Measurements from ENCODE around the gene ATP8B1.
A peak's percentile ranks its signal among the peaks of the same experiment; 100 is the strongest.

ATP8B1 gene

GRCh38 chr18:57792631-57793301 is 10.3 kb downstream of the ATP8B1 start:
- no peak for TF ChIP-seq ZNF274 (IDR thresholded peaks at IDR 0.05; ENCODE audit: low read depth, low read length)
- no peak overlapping the region for H3K4me3 ChIP-seq (ENCODE audit: low read length)

- no peak for TF ChIP-seq ZNF274 (IDR thresholded peaks at IDR 0.05; ENCODE audit: low read depth, low read length)
- H3K4me3 ChIP-seq (ENCODE audit: low read length) = no peak overlapping the region
These were observed 11.2 kb downstream of the ATP8B1 start for GRCh38 chr18:57791911-57792310.

GRCh38 chr18:57791192-57791591 is 11.9 kb downstream of the ATP8B1 start:
- TF ChIP-seq ZNF274 (IDR thresholded peaks at IDR 0.05; ENCODE audit: low read depth, low read length) = no peak
- no peak overlapping the region for H3K4me3 ChIP-seq (ENCODE audit: low read length)

- TF ChIP-seq ZNF274 (IDR thresholded peaks at IDR 0.05; ENCODE audit: low read depth, low read length) = no peak
- H3K4me3 ChIP-seq (ENCODE audit: low read length) = no peak overlapping the region
These were observed 12.8 kb downstream of the ATP8B1 start for GRCh38 chr18:57790316-57790715.

GRCh38 chr18:57789759-57790158 is 13.4 kb downstream of the ATP8B1 start:
- TF ChIP-seq ZNF274 (IDR thresholded peaks at IDR 0.05; ENCODE audit: low read depth, low read length) = no peak
- no peak overlapping the region for H3K4me3 ChIP-seq (ENCODE audit: low read length)

- TF ChIP-seq ZNF274 (IDR thresholded peaks at IDR 0.05; ENCODE audit: low read depth, low read length) = no peak
- no peak overlapping the region for H3K4me3 ChIP-seq (ENCODE audit: low read length)
These were observed 14.0 kb downstream of the ATP8B1 start for GRCh38 chr18:57789090-57789489.

- no peak for TF ChIP-seq ZNF274 (IDR thresholded peaks at IDR 0.05; ENCODE audit: low read depth, low read length)
- no peak overlapping the region for H3K4me3 ChIP-seq (ENCODE audit: low read length)
These were observed 15.9 kb downstream of the ATP8B1 start for GRCh38 chr18:57787068-57787685.

- no peak for TF ChIP-seq ZNF274 (IDR thresholded peaks at IDR 0.05; ENCODE audit: low read depth, low read length)
- no peak overlapping the region for H3K4me3 ChIP-seq (ENCODE audit: low read length)
These were observed 17.2 kb downstream of the ATP8B1 start for GRCh38 chr18:57785751-57786437.

- TF ChIP-seq ZNF274 (IDR thresholded peaks at IDR 0.05; ENCODE audit: low read depth, low read length) = no peak
- no peak overlapping the region for H3K4me3 ChIP-seq (ENCODE audit: low read length)
These were observed 18.4 kb downstream of the ATP8B1 start for GRCh38 chr18:57784801-57785114.

GRCh38 chr18:57784034-57784800 is 18.9 kb downstream of the ATP8B1 start:
- no peak overlapping the region for H3K4me3 ChIP-seq (ENCODE audit: low read length)
- no peak for TF ChIP-seq ZNF274 (IDR thresholded peaks at IDR 0.05; ENCODE audit: low read depth, low read length)

GRCh38 chr18:57782049-57782448 is 21.1 kb downstream of the ATP8B1 start:
- no peak for TF ChIP-seq ZNF274 (IDR thresholded peaks at IDR 0.05; ENCODE audit: low read depth, low read length)
- H3K4me3 ChIP-seq (ENCODE audit: low read length) = no peak overlapping the region

- no peak for TF ChIP-seq ZNF274 (IDR thresholded peaks at IDR 0.05; ENCODE audit: low read depth, low read length)
- peak overlapping the region; percentile 16; the same call in 1 of the 2 replicates for H3K4me3 ChIP-seq (ENCODE audit: low read length)
These were observed 22.3 kb downstream of the ATP8B1 start for GRCh38 chr18:57780706-57781347.

- H3K4me3 ChIP-seq (ENCODE audit: low read length) = no peak overlapping the region
- no peak for TF ChIP-seq ZNF274 (IDR thresholded peaks at IDR 0.05; ENCODE audit: low read depth, low read length)
These were observed 22.8 kb downstream of the ATP8B1 start for GRCh38 chr18:57780318-57780705.

GRCh38 chr18:57776767-57777166 is 26.3 kb downstream of the ATP8B1 start:
- no peak overlapping the region for H3K4me3 ChIP-seq (ENCODE audit: low read length)
- no peak for TF ChIP-seq ZNF274 (IDR thresholded peaks at IDR 0.05; ENCODE audit: low read depth, low read length)

Data from GM08714 (cell line).